Measurements from ENCODE around the gene SCAMP3.
"Not testable (repeated sequence)": the region's sequence is repeated elsewhere in the genome, so short reads cannot be mapped to it uniquely, and the experiment has no call there.

SCAMP3 gene

DNA sequence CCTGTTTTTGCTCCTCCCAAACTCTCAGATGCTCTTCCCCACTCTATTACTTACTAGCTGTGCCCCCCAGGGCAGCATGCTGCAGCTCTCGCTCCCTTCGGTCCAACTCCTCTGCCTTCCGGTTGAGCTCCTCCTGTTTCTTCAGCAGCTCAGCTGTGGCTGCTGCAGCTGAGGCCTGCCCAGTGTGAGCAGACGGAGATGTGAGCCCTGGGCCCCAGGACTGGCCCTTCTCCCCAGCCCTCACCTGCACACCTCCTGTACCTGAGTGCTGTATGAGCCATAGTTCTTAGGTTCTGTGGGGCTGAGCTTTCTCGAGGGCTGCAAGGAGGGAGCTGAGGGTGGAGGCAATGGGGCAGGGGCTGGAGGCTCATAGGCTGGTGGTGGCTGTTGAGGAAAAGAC, 1.9 kb downstream of the SCAMP3 start:
- Histone ChIP-seq H3K27ac (peak overlapping the region in 1 of 21 experiments; percentile 42), H3K4me3 (no peak overlapping the region)

DNA sequence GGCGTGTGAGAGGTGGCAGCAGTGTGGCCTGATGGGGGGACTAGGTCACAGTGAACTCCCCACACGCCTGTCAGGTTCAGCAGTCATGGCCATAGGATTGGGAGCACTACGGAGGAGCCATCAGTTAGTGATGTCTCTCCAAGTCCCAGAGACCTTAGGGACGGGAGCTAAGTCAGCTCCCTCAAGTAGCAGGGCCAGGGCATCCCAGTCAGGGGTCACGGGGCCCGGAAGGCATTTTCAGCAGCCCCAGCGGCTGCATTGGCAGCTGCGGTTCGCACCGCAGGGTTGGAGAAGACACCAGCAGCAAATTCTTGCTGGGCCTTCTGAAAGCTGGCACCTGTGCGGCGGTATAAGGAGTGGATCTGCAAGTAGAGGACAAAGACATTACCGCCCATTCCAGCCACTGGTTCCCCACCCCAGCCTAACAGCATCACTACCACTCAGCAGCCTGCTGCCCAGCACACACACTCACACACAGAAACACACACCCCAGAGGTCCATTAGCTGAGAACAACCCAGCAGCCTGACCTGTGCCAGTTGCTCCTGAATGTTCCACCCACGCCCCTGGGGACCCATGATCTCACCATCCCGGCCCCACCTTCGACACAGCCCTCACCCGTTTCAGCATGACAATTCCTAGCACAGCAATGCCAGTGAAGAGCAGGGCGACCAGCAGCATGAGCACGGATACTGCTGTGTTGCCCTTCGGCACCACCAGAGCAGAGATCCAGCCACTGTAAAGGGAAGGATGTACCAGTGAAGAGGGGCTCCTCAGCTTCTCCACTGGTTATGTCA, 5.9 kb downstream of the SCAMP3 start:
- H3K4me3 ChIP-seq, result peak overlapping the region; percentile 57 to 88 (median 75)
- peak overlapping the region; percentile 34 to 99 (median 95) for H3K27ac ChIP-seq

- peak within 1 kb of the TSS; percentile 57 to 88 (median 75) for H3K4me3 ChIP-seq
- peak within 1 kb of the TSS; percentile 60 to 99 (median 95) for H3K27ac ChIP-seq
Measured at GRCh38 chr1:155255243-155256007, 6.7 kb downstream of the SCAMP3 start, which contains the start of gene ENTREP3. ENTREP3 (minus strand) TSS chr1:155255483; CDS start chr1:155254877, 606 bp downstream.

DNA sequence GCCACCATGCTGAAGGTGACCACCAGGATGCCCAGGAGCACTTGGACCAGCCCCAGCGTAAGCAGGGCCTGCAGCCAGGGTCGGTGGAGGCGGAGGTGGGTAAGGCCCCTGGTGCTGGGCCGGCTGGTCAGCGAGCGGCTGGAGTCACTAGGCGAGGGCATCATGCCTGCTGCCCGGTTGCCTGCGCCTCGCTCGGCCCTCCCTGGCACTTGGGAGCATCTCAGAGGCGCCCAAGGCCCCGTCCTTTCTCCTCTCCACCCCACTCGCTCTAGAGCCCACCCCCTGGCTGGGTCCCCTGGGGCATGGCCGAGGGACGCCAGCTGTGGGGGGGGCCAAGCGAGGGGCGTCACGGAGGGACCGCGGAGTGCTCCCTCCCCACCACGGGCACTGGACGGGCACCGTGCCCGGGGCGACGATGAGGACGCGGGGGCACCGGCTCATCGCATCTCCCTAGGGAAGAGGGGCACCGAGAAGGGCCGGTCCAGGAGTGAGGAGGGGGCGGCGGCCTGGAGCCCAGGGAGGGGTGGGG, 7.4 kb downstream of the SCAMP3 start:
- Histone ChIP-seq H3K27ac (peak overlapping the region; percentile 57 to 99 (median 95)), H3K4me3 (peak overlapping the region; percentile 57 to 88 (median 75))

- H3K4me3 ChIP-seq, result peak overlapping the region; percentile 57 to 88 (median 75)
- peak overlapping the region in 17 of 21 experiments; percentile 9 to 99 (median 95) for H3K27ac ChIP-seq
Measured at GRCh38 chr1:155254228-155254713, 7.9 kb downstream of the SCAMP3 start.

GRCh38 chr1:155253797-155254196, 8.4 kb downstream of the SCAMP3 start:
- peak overlapping the region in 2 of 7 experiments; percentile 71 for H3K4me3 ChIP-seq
- H3K27ac ChIP-seq, result peak overlapping the region in 7 of 21 experiments; percentile 9 to 99 (median 94)

GRCh38 chr1:155253208-155253607, 9.0 kb downstream of the SCAMP3 start:
- no peak overlapping the region for H3K4me3 ChIP-seq
- peak overlapping the region in 1 of 21 experiments; percentile 41 for H3K27ac ChIP-seq

- peak overlapping the region in 2 of 21 experiments; percentile 21 to 72 for H3K27ac ChIP-seq
Measured at GRCh38 chr1:155251566-155251965, 10.6 kb downstream of the SCAMP3 start.

DNA sequence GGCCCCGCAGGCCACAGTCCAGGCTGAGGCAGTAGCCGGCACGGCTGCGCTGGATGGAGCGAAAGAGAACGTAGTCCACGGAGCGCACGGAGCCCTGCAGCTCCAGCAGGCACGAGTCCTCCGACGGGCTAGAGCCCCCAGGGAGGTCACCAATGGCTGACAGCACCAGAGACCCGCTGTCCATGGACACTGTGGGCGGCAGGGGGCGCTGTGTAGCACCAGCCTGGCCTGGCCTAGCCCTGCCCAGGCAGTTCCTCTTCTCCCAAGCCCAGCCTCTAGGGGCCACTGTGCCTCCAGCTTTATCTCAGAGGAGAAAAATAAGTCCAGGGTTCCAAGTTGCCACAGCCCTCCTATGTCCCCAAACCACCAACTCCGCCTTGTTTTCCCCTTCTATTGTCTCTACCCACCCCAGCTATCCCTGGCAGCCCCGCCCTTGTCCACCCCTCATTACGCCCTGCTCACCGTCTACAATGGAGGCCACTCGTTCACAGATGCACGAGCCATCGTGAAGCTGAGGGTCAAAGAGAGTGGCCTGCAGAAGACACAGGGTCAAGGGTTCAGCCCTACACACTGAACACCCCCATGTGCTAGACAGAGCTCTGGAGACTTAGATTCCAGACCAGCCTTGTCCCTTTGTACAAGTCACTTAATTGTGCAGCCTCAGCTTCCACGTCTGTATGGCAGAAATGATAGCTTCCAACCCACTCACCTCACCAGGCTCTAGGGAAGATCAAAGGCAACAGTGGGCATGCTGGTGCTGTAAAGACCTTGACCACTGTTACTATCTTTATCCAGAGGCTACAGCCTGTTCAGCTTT, 11.3 kb downstream of the SCAMP3 start:
- peak overlapping the region; percentile 2 to 41 (median 27) for H3K4me3 ChIP-seq
- H3K27ac ChIP-seq, result peak overlapping the region in 18 of 21 experiments; percentile 1 to 81 (median 72)

More at GRCh38 chr1:155251566-155251965, 10.6 kb downstream of the SCAMP3 start:
- H3K4me3 ChIP-seq, result no peak overlapping the region

DNA sequence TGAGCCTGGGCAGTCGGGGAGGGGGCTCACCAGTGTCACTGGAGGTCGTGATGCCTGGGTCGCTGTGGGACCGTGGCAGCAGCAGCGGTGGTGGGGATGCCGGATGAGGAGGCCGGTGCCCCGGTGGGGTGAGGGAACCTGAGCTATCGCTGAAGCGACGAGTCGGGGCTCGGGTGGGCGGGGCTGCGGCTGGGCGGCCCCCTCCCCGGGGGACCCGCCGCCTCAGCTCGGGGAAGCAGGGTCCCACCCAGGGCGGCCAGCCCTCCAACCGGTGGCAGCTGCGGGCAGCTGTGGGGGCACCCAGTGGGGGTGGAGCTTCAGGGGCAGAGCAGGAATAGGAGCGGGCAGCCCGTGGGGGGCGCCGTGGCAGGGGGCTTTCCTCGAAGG, 11.9 kb downstream of the SCAMP3 start:
- Histone ChIP-seq H3K4me3 (peak overlapping the region; percentile 2 to 41 (median 27)), H3K27ac (peak overlapping the region in 18 of 21 experiments; percentile 1 to 81 (median 72))

GRCh38 chr1:155247667-155248553, 14.2 kb downstream of the SCAMP3 start:
- no peak overlapping the region for H3K27ac ChIP-seq
- H3K4me3 ChIP-seq, result no peak overlapping the region

GRCh38 chr1:155246796-155247195, 15.4 kb downstream of the SCAMP3 start:
- H3K4me3 ChIP-seq, H3K27ac ChIP-seq: not testable (repeated sequence)

DNA sequence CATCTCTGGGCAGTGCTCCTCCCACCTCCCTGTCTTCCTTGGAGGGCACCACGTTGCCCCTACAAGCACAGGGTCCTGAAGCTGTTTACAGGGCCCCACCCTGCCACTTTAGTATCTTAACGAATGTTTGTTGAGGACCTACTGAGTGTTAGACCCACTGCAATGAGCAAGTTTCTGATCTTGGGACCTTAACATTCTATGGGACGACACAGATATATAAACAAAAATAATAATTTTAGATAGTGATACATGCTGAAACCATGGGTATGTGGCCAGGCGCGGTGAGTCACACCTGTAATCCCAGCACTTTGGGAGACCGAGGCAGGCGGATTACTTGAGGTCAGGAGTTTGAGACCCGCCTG, 17.0 kb downstream of the SCAMP3 start:
- Histone ChIP-seq H3K27ac (peak overlapping the region in 20 of 21 experiments; percentile 17 to 94 (median 84)), H3K4me3 (peak overlapping the region; percentile 36 to 59 (median 54))

DNA sequence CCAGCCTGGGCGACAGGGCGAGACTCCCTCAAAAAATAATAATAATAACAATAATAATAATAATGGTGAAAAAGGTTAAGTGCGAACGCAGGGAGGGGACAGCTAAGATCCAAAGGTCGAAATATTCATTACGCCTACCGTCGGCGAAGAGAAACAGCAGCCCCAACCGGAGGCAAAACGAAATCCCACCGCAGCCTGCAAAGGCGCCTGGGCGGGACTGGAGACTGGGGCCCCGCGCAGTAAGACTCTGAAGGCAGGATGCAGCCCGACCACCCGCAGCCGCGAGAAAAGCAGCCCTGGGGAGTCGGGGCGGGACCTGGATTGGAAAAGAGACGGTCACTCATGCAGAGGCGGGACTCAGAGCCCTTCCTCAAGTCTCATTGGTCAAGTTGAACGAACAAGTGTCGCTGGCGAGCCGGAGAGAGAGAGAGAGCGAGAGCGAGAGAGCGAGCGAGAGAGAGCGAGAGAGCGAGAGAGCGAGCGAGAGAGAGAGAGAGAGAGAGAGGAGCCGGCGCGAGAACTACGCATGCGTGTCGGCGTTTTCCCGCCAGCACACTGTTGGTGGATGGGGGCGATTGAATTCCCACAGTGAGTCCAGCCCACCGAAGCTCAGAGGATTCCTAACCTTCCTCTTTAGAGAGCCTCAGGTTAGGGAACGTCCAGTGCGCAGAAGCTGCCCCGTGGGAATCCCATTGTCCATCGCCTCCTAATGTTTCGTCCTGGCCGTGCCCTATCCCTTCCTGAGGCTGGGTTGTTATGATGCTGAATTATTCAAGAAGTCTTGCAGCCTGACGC, 17.6 kb downstream of the SCAMP3 start:
- Histone ChIP-seq H3K27ac (peak overlapping the region; percentile 55 to 94 (median 84)), H3K4me3 (peak overlapping the region; percentile 36 to 59 (median 54))

DNA sequence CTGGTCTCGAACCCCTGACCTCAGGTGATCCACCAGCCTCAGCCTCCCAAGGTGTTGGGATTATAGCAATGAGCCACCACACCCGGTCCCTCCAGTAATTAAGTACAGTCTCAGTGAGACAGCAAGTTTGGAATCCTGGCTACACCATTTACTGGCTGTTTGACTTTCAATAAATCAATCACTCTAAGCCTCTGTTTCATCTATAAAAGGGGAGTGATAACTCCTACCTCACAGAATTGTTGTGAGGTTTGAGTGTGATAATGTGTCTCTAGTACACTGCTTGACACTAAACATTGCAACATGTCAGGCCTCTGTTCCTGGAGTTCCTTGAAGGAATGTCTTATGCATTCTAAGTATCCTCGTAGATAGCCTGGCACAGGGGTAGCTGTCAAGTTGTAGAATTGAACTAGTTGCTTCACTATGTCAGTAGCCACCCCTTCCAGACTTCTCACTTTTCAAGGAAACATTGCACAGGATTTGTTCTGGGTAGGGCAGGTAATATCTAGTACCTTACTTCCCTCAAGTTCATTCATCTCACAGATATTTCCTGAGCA, 19.3 kb downstream of the SCAMP3 start:
- peak overlapping the region in 1 of 7 experiments; percentile 56 for H3K4me3 ChIP-seq
- peak overlapping the region in 14 of 21 experiments; percentile 63 to 94 (median 83) for H3K27ac ChIP-seq

- Histone ChIP-seq H3K27ac (peak overlapping the region in 10 of 21 experiments; percentile 0 to 72 (median 58)), H3K4me3 (no peak overlapping the region)
Measured at GRCh38 chr1:155241841-155242264, 20.3 kb downstream of the SCAMP3 start.

Data from skin epidermis (tissue), 12 donors.